SU-DHL-6 (cell line): ENCODE measurements around the gene ESF1.

Source experiments
- H2AFZ ChIP-seq: fragments of 200-600 bp; sonication (generic); 2 replicates; pipeline ENCODE4 v1.6.1; 2014; ENCODE audit warnings: low read depth, mild to moderate bottlenecking, moderate library complexity, mixed read lengths, antibody characterized with exemption, low read length; ENCODE audit not compliant: severe bottlenecking
- H3F3A ChIP-seq: fragments of 200-600 bp; shearing (Covaris generic); 2 replicates; pipeline ENCODE4 v1.6.0; 2016; ENCODE audit warnings: antibody characterized with exemption, mild to moderate bottlenecking; ENCODE audit not compliant: insufficient read depth
- H3K27ac ChIP-seq: fragments of 200-600 bp; sonication (generic); 2 replicates; pipeline ENCODE4 v1.5.1; 2016; ENCODE audit warnings: low read depth, mild to moderate bottlenecking, low read length, moderate library complexity, mixed read lengths
- H3K27me3 ChIP-seq: fragments of 200-600 bp; sonication (generic), shearing (Covaris generic); 2 replicates; pipeline ENCODE4 v1.6.0; 2014; ENCODE audit warnings: mild to moderate bottlenecking, low read length
- H3K36me3 ChIP-seq: fragments of 200-600 bp; sonication (generic); 2 replicates; pipeline ENCODE4 v1.6.1; 2014; ENCODE audit warnings: mild to moderate bottlenecking, low read length, mixed read lengths
- H3K4me2 ChIP-seq: fragments of 300-600, 200-600 bp; shearing (Covaris generic), sonication (generic); 2 replicates; pipeline ENCODE4 v1.6.0; 2014; ENCODE audit warnings: low read length, low read depth, mild to moderate bottlenecking; ENCODE audit not compliant: poor library complexity, severe bottlenecking
- H3K4me3 ChIP-seq: fragments of 200-600 bp; sonication (generic); 2 replicates; pipeline ENCODE4 v1.5.1; 2014; ENCODE audit warnings: antibody characterized with exemption, low read length, mild to moderate bottlenecking, mixed read lengths; ENCODE audit not compliant: insufficient read depth, poor library complexity, severe bottlenecking
- H3K79me2 ChIP-seq: fragments of 200-600 bp; sonication (generic); 2 replicates; pipeline ENCODE4 v1.6.1; 2014; ENCODE audit warnings: mild to moderate bottlenecking, low read length, moderate library complexity; ENCODE audit not compliant: insufficient read depth
- H3K9ac ChIP-seq: fragments of 200-600 bp; sonication (generic); 2 replicates; pipeline ENCODE4 v1.7.0; 2014; ENCODE audit warnings: mild to moderate bottlenecking, low read length
- H3K9me2 ChIP-seq: fragments of 200-600 bp; sonication (generic); replicated peaks from 2 replicates; pipeline ENCODE4 v1.6.1; 2014; ENCODE audit warnings: low read length; ENCODE audit not compliant: insufficient read depth
- H3K9me3 ChIP-seq: fragments of 200-600 bp; sonication (generic); 2 replicates; pipeline ENCODE4 v1.6.1; 2014; ENCODE audit warnings: low read length, mixed read lengths; ENCODE audit not compliant: insufficient read depth
- H4K20me1 ChIP-seq: fragments of 200-600 bp; sonication (generic); 2 replicates; pipeline ENCODE4 v1.6.1; 2014; ENCODE audit warnings: low read depth, mild to moderate bottlenecking, antibody characterized with exemption, low read length, moderate library complexity, mixed read lengths
- CTCF ChIP-seq: fragments of 200-600 bp; sonication (generic); IDR thresholded peaks from one replicate; pipeline ENCODE4 v1.5.1; 2017; ENCODE audit warnings: antibody characterized with exemption, mild to moderate bottlenecking, low read length, moderate library complexity; ENCODE audit not compliant: insufficient read depth, poor library complexity, severe bottlenecking
- EZH2phosphoT487 ChIP-seq: fragments of 200-600 bp; sonication (generic), shearing (Covaris generic); conservative IDR thresholded peaks from 2 replicates; pipeline ENCODE4 v1.6.1; 2018; ENCODE audit warnings: mild to moderate bottlenecking, antibody characterized with exemption, low read length, moderate library complexity, mixed read lengths

ESF1 gene

DNA sequence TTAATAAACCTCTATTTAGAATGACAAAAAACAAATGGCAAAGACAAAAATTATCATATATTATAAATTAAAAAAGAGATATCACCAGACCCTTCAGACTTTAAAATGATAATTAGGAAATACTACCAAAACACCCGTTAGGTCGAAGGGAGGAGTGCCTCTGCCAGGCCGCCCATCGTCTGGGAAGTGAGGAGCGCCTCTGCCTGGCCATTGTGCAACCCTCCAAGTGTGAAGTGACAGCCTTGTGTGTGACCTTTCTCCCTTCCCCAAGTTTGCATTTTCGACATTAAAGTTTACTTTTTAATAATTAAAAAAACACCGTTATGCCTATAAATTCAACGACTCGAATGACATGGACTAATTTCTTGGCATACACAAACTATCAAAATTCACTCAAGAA is 81.5 kb downstream of the ESF1 start:
- Histone ChIP-seq H3K4me2 (no peak overlapping the region), H3K4me3 (no peak overlapping the region), H3K9me2 (no peaks in the 10 kb centered on the region), H3K9ac (no peak overlapping the region), H3K9me3 (no peaks in the 10 kb centered on the region), H4K20me1 (no peaks in the 10 kb centered on the region), H3K27me3 (no peaks in the 10 kb centered on the region), H2AFZ (no peak overlapping the region), H3K79me2 (no peaks in the 10 kb centered on the region), H3K27ac (no peak overlapping the region), H3F3A (no peaks in the 10 kb centered on the region), H3K36me3 (no peaks in the 10 kb centered on the region)
- no peak for TF ChIP-seq CTCF
- no peak for TF ChIP-seq EZH2phosphoT487

DNA sequence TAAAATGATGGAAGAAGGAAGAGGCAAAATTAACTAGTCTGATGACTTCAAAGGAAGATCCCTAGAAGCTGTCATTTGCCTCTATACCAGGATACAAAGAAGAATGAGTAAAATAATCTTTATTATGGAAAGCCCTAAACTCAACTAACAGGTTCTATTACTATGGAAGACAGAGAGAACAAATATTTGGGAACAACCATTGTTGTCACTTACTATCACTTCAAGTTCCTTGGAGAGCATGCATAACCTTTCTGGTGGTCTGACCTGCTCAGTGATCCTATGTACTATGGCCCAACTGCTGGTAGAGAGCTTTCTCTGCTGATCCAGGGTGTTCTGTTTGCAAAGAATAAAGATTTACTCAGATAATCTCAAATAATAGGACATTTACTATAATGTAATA is 83.2 kb downstream of the ESF1 start:
- no peak overlapping the region for H3K27ac ChIP-seq
- H3F3A ChIP-seq = no peaks in the 10 kb centered on the region
- TF ChIP-seq CTCF (no peak), EZH2phosphoT487 (no peak)
- no peaks in the 10 kb centered on the region for H3K79me2 ChIP-seq
- no peaks in the 10 kb centered on the region for H3K27me3 ChIP-seq
- H3K9me2 ChIP-seq = no peaks in the 10 kb centered on the region
- no peak overlapping the region for H2AFZ ChIP-seq
- no peaks in the 10 kb centered on the region for H4K20me1 ChIP-seq
- H3K4me2 ChIP-seq = no peak overlapping the region
- no peaks in the 10 kb centered on the region for H3K36me3 ChIP-seq
- no peaks in the 10 kb centered on the region for H3K9me3 ChIP-seq
- no peak overlapping the region for H3K4me3 ChIP-seq
- no peak overlapping the region for H3K9ac ChIP-seq

DNA sequence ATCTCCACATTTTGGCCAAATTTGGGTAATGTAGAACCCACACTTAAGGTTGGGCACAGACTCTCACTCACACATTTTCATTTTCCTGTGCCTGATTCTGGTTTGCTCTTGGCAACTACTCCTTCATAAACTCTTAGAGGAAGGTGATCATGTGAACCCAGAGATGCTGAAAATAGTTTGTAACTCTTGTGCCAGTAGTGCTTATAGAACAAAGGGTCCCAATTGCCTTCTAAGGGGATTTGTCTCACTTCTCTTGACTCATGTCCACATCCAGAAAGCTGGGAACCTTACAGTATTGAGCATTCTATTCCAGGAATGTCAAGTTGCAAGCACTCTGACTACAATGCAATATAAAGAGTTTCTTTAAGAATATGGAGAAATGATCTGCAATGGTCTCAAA is 84.0 kb downstream of the ESF1 start:
- H3K9ac ChIP-seq = no peak overlapping the region
- H4K20me1 ChIP-seq = no peaks in the 10 kb centered on the region
- H3K79me2 ChIP-seq = no peaks in the 10 kb centered on the region
- H3K27me3 ChIP-seq = no peaks in the 10 kb centered on the region
- H2AFZ ChIP-seq = no peak overlapping the region
- H3K4me2 ChIP-seq = no peak overlapping the region
- no peaks in the 10 kb centered on the region for H3K36me3 ChIP-seq
- H3K9me3 ChIP-seq = no peaks in the 10 kb centered on the region
- TF ChIP-seq EZH2phosphoT487 = no peak
- TF ChIP-seq CTCF = no peak
- H3K4me3 ChIP-seq = no peak overlapping the region
- no peaks in the 10 kb centered on the region for H3F3A ChIP-seq
- no peaks in the 10 kb centered on the region for H3K9me2 ChIP-seq
- H3K27ac ChIP-seq = no peak overlapping the region
